Measurements from ENCODE around the gene BAIAP2.

- TF ChIP-seq ZFP30 (CRISPR knock-in tag; IDR thresholded peaks at IDR 0.05) (no peak), TOX (CRISPR knock-in tag; IDR thresholded peaks at IDR 0.05; ENCODE audit: borderline replicate concordance) (no peak), BACH2 (CRISPR knock-in tag; IDR thresholded peaks at IDR 0.05; ENCODE audit: borderline replicate concordance) (no peak), ZFP3 (CRISPR knock-in tag; IDR thresholded peaks at IDR 0.05) (no peak), PATZ1 (CRISPR knock-in tag; IDR thresholded peaks at IDR 0.05; ENCODE audit: borderline replicate concordance) (no peak), TCF4 (CRISPR knock-in tag; IDR thresholded peaks at IDR 0.05; ENCODE audit: borderline replicate concordance) (no peak)
Observed at GRCh38 chr17:81049973-81050551, 15.1 kb downstream of the BAIAP2 start.
